Measurements from ENCODE around the gene NFYB. TPM values are rescaled to one million over a fixed set of nuclear protein-coding genes. Genes with fewer than 3 reads are reported as not detected.

Gene NFYB
- total and polyA plus RNA-seq, 9 of the 15 experiments (the other 6 are each of a cell fraction or from before 2014, with no cell fraction given), result 14.5 to 51.5 (median 32.3) TPM

- in situ Hi-C loops (cut with MboI), result no loop called here
- WGBS (ENCODE audit: insufficient coverage, low coverage, missing lambda C conversion rate), result 8% methylated on average over 6 of the region's 6 CpGs
- no peak overlapping the region for H3K4me3 ChIP-seq
- H3K9me1 ChIP-seq (ENCODE audit: control insufficient read depth, insufficient read depth, low read length), result no peaks in the 10 kb centered on the region
- POLR2A ChIA-PET, result interaction anchor here (0.6 to 1.0 kb wide), 2 partner anchors 10 to 909 kb away, joined by 3 to 4 read pairs; no protein-coding TSS in a partner anchor
- no peaks in the 10 kb centered on the region for H3K36me3 ChIP-seq (ENCODE audit: control insufficient read depth, insufficient read depth, low read length)
- no peak for TF ChIP-seq ADNP (tag; IDR thresholded peaks at IDR 0.05)
- TF ChIP-seq REST (IDR thresholded peaks at IDR 0.05; ENCODE audit: borderline replicate concordance), result peak; percentile 9; the same call in 1 of the 2 replicates
- no peak for TF ChIP-seq REST (CRISPR knock-in tag; IDR thresholded peaks at IDR 0.05; ENCODE audit: low read depth)
- no peak for TF ChIP-seq CBX3 (IDR thresholded peaks at IDR 0.05; ENCODE audit: borderline replicate concordance in 1 of 2, low read length in 2 of 2)
- TF ChIP-seq CTCF (IDR thresholded peaks at IDR 0.05 in 2 of 3, conservative IDR thresholded peaks at IDR 0.05 in 1 of 3; ENCODE audit: insufficient read depth in 2 of 3, low read depth in 1 of 3, low read length in 3 of 3), result peak in 2 of 3 experiments; percentile 29 to 51; a peak in 2 of 6 replicates
- peak in 1 of 2 experiments; percentile 45; a peak in 1 of 4 replicates for TF ChIP-seq RAD21 (CRISPR knock-in tag; conservative IDR thresholded peaks at IDR 0.05 in 1 of 2, IDR thresholded peaks at IDR 0.05 in 1 of 2)
- no peak for TF ChIP-seq TFAM (CRISPR knock-in tag; conservative IDR thresholded peaks at IDR 0.05)
- TF ChIP-seq ZNF263 (CRISPR knock-in tag; IDR thresholded peaks at IDR 0.05; ENCODE audit: borderline replicate concordance), result peak; percentile 86
- H3K79me2 ChIP-seq (ENCODE audit: control insufficient read depth, insufficient read depth, low read length), result no peaks in the 10 kb centered on the region
- no peaks in the 10 kb centered on the region for H4K20me1 ChIP-seq (replicated peaks; ENCODE audit: control insufficient read depth, insufficient read depth, low read length)
- ATAC-seq (peak; percentile 83), FAIRE-seq (no peak), DNase-seq (ENCODE audit: extremely low read depth in 1 of 4, low spot score in 3 of 4) (peak in 2 of 4 experiments; percentile 17 to 21)
- H3K27ac ChIP-seq (ENCODE audit: extremely low read depth, low read depth, low read length), result no peak overlapping the region
- no peaks in the 10 kb centered on the region for H3K27me3 ChIP-seq (ENCODE audit: control insufficient read depth in 2 of 2, insufficient read depth in 2 of 2, low read length in 2 of 2)
- no TSS peak for BruUV-seq (replicated peaks)
- CTCF ChIA-PET (ENCODE audit: low intra/inter-chr PET ratio), result no interaction called here
- no peak overlapping the region for H2AFZ ChIP-seq (ENCODE audit: low read depth, low read length)
- intact Hi-C loops (cut with micrococcal nuclease), result loop anchor here (1.0 to 2.0 kb wide), 2 partner anchors 58 to 109 kb away; no protein-coding TSS in a partner anchor
- H3K4me2 ChIP-seq (ENCODE audit: insufficient read depth, low read length), result no peak overlapping the region
- no peaks in the 10 kb centered on the region for H3K9me3 ChIP-seq (replicated peaks; ENCODE audit: control insufficient read depth, insufficient read depth, low read depth, low read length)
- peaks cover 0 to 4% of the 10 kb centered on the region in 2 experiments; a peak in 4 of 5 replicates for H3K4me1 ChIP-seq (replicated peaks in 1 of 2; ENCODE audit: control insufficient read depth in 2 of 2, insufficient read depth in 2 of 2, low read length in 2 of 2)
- no peak overlapping the region for H3K9ac ChIP-seq (ENCODE audit: insufficient read depth in 1 of 2, low read depth in 2 of 2, low read length in 2 of 2)
Observed at GRCh38 chr12:104166465-104166864, 28.5 kb upstream of the NFYB start.

Measured in K562 (cell line).